ENCODE results near the gene CRHBP.

CRHBP gene

GRCh38 chr5:76947082-76947503 is 5.8 kb upstream of the CRHBP start:
- H3K4me3 ChIP-seq, result no peak overlapping the region
- TF ChIP-seq EZH2 (IDR thresholded peaks at IDR 0.05) (no peak), FOXP2 (optimal IDR thresholded peaks at IDR 0.05; ENCODE audit: control extremely low read depth, extremely low read length, insufficient read depth) (no peak), POLR2AphosphoS5 (IDR thresholded peaks at IDR 0.05; ENCODE audit: borderline replicate concordance, low read depth, low read length) (no peak)
- no peak for DNase-seq (ENCODE audit: low read depth, low spot score)
- H3K27ac ChIP-seq, result no peak overlapping the region
- no peaks in the 10 kb centered on the region for H3K9me3 ChIP-seq (ENCODE audit: low read depth, low read length)
- H3K36me3 ChIP-seq (ENCODE audit: insufficient read depth, low read length), result no peaks in the 10 kb centered on the region
- no peak overlapping the region for H3K9ac ChIP-seq (ENCODE audit: insufficient read length)

DNA sequence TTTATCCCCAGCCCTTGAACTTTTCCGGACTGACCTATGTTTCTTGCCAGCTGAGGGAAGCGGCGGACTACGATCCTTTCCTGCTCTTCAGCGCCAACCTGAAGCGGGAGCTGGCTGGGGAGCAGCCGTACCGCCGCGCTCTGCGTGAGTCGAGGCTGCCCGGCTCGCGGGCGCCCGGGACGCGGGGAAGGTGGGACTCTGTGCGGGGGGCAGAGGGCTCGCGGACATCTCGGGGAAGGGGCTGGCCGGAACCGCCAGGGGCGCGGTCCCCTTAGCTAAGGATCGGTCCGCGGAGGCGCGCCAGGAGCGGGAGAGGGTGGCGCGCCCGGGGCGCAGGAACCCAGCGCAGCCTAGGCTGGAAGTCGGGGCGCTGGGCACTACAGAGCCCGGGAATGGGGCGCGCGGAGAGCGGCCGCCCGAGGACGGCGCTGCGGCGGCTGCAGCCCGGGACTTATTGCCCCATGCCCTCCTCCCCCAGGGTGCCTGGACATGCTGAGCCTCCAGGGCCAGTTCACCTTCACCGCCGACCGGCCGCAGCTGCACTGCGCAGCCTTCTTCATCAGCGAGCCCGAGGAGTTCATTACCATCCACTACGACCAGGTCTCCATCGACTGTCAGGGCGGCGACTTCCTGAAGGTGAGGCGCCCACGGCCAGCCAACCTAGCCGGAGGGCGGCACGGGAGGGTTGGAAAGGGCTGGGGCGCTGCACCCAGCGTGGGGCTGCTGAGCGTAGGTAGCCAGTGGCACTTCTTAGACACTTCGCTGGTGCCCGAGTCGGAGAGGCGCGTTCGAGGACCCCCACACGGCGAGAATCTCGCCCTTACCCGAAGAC is 922 bp downstream of the CRHBP start:
- peak overlapping the region; percentile 38; the same call in 1 of the 2 replicates for H3K4me3 ChIP-seq
- DNase-seq (ENCODE audit: low read depth, low spot score), result no peak

DNA sequence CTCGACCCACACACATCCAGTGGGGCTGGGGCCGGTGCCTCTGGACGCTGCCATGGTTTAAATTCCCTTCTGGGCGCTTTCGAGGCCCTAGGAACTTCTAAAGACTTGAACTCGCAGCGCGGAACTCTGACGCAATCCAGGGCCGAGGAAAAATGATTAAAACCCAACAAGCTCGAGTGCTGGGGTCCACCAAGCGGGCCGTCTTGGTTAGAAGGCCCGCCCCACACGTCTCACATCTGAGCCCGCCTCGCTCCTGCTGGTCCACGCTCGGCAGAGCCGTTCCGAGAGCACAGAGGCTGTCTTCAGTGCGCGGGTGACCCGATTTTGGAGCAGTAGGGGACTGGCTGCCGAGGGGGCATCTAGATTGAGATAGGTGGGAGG is 1.5 kb downstream of the CRHBP start:
- Histone ChIP-seq H3K36me3 (ENCODE audit: insufficient read depth, low read length) (no peaks in the 10 kb centered on the region), H3K27ac (no peak overlapping the region), H3K4me3 (no peak overlapping the region), H3K9me3 (ENCODE audit: low read depth, low read length) (no peaks in the 10 kb centered on the region), H3K9ac (ENCODE audit: insufficient read length) (no peak overlapping the region)
- no peak for DNase-seq (ENCODE audit: low read depth, low spot score)
- TF ChIP-seq FOXP2 (optimal IDR thresholded peaks at IDR 0.05; ENCODE audit: control extremely low read depth, extremely low read length, insufficient read depth) (no peak), EZH2 (IDR thresholded peaks at IDR 0.05) (no peak), POLR2AphosphoS5 (IDR thresholded peaks at IDR 0.05; ENCODE audit: borderline replicate concordance, low read depth, low read length) (no peak)

More for the DNA sequence above, 922 bp downstream of the CRHBP start:
- TF ChIP-seq EZH2 (IDR thresholded peaks at IDR 0.05) (no peak), POLR2AphosphoS5 (IDR thresholded peaks at IDR 0.05; ENCODE audit: borderline replicate concordance, low read depth, low read length) (no peak), FOXP2 (optimal IDR thresholded peaks at IDR 0.05; ENCODE audit: control extremely low read depth, extremely low read length, insufficient read depth) (no peak)
- no peaks in the 10 kb centered on the region for H3K9me3 ChIP-seq (ENCODE audit: low read depth, low read length)
- H3K9ac ChIP-seq (ENCODE audit: insufficient read length), result no peak overlapping the region
- H3K27ac ChIP-seq, result no peak overlapping the region
- H3K36me3 ChIP-seq (ENCODE audit: insufficient read depth, low read length), result no peaks in the 10 kb centered on the region

DNA sequence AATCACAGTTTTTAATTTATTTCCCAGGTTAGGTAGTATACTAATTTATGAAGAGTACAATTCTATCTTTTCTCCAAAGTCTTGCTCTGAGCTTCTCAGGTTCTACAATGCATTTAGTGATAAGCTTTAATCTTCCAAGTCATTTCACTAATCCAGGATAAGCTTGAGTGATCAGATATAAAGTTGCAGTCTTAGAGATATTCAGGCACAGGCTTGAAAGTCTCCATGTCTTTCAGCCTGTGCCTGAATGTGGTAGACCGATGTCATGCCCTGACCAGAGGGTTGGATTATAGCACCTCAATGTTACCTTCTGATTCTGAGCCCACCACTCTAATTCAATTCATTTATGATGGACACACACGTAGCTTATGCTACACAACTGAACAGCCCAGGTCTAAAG is 3.2 kb downstream of the CRHBP start:
- TF ChIP-seq EZH2 (IDR thresholded peaks at IDR 0.05), result no peak
- TF ChIP-seq POLR2AphosphoS5 (IDR thresholded peaks at IDR 0.05; ENCODE audit: borderline replicate concordance, low read depth, low read length), result no peak
- no peak for TF ChIP-seq FOXP2 (optimal IDR thresholded peaks at IDR 0.05; ENCODE audit: control extremely low read depth, extremely low read length, insufficient read depth)
- H3K9me3 ChIP-seq (ENCODE audit: low read depth, low read length), result no peaks in the 10 kb centered on the region
- no peak overlapping the region for H3K9ac ChIP-seq (ENCODE audit: insufficient read length)
- no peak overlapping the region for H3K27ac ChIP-seq
- H3K4me3 ChIP-seq, result no peak overlapping the region
- no peak for DNase-seq (ENCODE audit: low read depth, low spot score)
- no peaks in the 10 kb centered on the region for H3K36me3 ChIP-seq (ENCODE audit: insufficient read depth, low read length)

DNA sequence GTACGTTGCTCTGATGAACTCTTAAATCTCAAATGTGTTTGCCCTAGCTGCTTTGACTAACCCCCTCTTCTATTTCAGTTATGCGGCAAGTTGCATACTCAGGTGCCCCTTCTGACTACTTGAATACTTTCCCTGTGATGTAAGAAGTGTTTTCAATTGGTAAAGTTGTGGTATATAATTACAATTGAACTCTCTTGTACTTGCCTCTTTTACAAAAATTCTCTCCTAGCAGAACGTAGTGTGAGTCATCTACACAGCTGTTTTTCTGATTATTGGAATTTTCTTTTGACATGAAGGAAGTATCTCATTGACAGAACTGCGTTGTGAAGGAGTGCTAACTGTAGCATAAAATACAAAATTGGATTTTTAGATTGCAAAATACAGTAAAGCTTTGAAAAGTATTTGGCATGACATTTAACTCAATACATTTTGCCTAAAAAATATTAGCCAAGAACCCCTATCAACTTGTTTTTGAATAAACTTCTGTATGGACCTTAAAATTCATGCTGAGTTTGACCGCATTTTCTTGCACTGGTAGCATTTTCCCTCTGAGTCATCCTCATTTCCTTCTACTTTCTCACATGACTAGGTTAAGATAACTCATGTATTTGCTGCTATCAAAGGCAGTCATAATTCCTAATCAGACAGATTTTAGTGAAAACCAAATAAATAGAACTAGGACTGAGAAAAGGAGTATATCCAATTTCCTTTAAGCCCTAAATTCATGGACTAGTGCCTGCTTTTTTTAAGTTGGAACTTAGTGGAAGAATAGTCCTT is 6.3 kb downstream of the CRHBP start:
- Histone ChIP-seq H3K9me3 (ENCODE audit: low read depth, low read length) (no peaks in the 10 kb centered on the region), H3K27ac (no peak overlapping the region), H3K36me3 (ENCODE audit: insufficient read depth, low read length) (no peaks in the 10 kb centered on the region), H3K9ac (ENCODE audit: insufficient read length) (no peak overlapping the region), H3K4me3 (no peak overlapping the region)
- TF ChIP-seq EZH2 (IDR thresholded peaks at IDR 0.05), result no peak
- TF ChIP-seq FOXP2 (optimal IDR thresholded peaks at IDR 0.05; ENCODE audit: control extremely low read depth, extremely low read length, insufficient read depth), result no peak
- TF ChIP-seq POLR2AphosphoS5 (IDR thresholded peaks at IDR 0.05; ENCODE audit: borderline replicate concordance, low read depth, low read length), result no peak
- peak; percentile 37 for DNase-seq (ENCODE audit: low read depth, low spot score)

DNA sequence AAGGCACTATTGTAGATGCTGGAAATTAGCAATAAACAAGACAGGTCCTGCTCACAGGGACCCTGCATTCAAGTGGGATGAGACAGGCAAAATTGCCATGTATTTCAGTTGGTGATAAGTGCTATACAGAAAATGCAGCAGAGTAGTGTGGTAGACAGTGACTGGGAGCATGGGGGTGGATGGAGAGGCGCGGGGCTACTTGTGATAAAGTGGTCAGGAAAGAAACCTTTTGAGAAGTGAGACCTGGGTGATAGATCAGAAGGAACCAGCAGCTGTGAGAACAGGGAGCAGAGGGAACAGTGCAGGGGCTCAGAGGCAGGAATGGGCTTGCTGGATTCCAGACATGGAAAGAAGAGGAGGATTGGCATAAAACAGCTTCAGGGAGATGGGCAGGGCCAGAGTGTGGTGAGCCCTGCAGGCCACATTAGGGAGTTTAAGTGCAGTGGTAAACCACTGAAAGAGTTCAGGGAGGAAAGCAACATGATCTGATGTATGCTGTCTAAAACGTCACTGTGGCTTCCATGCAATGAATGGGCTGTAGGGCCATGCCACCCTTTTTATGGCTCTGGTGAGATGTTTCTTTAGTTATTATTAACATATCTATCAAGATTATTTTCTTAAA is 7.3 kb downstream of the CRHBP start:
- Histone ChIP-seq H3K36me3 (ENCODE audit: insufficient read depth, low read length) (no peaks in the 10 kb centered on the region), H3K9me3 (ENCODE audit: low read depth, low read length) (no peaks in the 10 kb centered on the region), H3K27ac (no peak overlapping the region), H3K9ac (ENCODE audit: insufficient read length) (no peak overlapping the region), H3K4me3 (no peak overlapping the region)
- TF ChIP-seq EZH2 (IDR thresholded peaks at IDR 0.05) (no peak), FOXP2 (optimal IDR thresholded peaks at IDR 0.05; ENCODE audit: control extremely low read depth, extremely low read length, insufficient read depth) (no peak), POLR2AphosphoS5 (IDR thresholded peaks at IDR 0.05; ENCODE audit: borderline replicate concordance, low read depth, low read length) (no peak)
- DNase-seq (ENCODE audit: low read depth, low spot score), result no peak

DNA sequence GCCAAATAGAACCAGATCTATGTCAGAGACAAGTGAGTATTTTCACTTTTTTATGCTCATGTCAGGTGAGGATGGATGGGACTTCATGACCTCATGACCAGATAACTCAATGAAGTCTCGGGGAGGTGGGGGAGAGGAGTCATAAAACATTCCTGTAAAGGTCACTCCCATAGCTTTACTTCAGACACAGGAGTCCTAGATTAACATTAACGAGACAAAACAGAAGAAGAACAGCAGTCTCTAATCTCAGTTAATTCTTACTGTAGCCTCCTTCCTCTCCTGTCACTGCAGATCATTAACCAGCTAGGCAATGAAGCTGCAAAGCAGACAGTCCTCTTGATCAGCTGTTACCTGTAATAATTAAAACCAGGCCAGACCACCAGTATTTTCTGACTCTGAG is 11.2 kb downstream of the CRHBP start:
- Histone ChIP-seq H3K9ac (ENCODE audit: insufficient read length) (no peak overlapping the region), H3K9me3 (ENCODE audit: low read depth, low read length) (no peaks in the 10 kb centered on the region), H3K27ac (no peak overlapping the region), H3K36me3 (ENCODE audit: insufficient read depth, low read length) (no peaks in the 10 kb centered on the region), H3K4me3 (no peak overlapping the region)
- TF ChIP-seq EZH2 (IDR thresholded peaks at IDR 0.05) (no peak), POLR2AphosphoS5 (IDR thresholded peaks at IDR 0.05; ENCODE audit: borderline replicate concordance, low read depth, low read length) (no peak), FOXP2 (optimal IDR thresholded peaks at IDR 0.05; ENCODE audit: control extremely low read depth, extremely low read length, insufficient read depth) (no peak)
- DNase-seq (ENCODE audit: low read depth, low spot score), result no peak

GRCh38 chr5:76971511-76971910 is 18.7 kb downstream of the CRHBP start:
- Histone ChIP-seq H3K27ac (no peak overlapping the region), H3K4me3 (no peak overlapping the region), H3K9me3 (ENCODE audit: low read depth, low read length) (no peaks in the 10 kb centered on the region), H3K36me3 (ENCODE audit: insufficient read depth, low read length) (no peaks in the 10 kb centered on the region), H3K9ac (ENCODE audit: insufficient read length) (no peak overlapping the region)
- no peak for DNase-seq (ENCODE audit: low read depth, low spot score)
- TF ChIP-seq FOXP2 (optimal IDR thresholded peaks at IDR 0.05; ENCODE audit: control extremely low read depth, extremely low read length, insufficient read depth) (no peak), EZH2 (IDR thresholded peaks at IDR 0.05) (no peak), POLR2AphosphoS5 (IDR thresholded peaks at IDR 0.05; ENCODE audit: borderline replicate concordance, low read depth, low read length) (no peak)

All from SK-N-MC (cell line).